IMR-90 (cell line): ENCODE data around the gene SIRT5. TPM values are rescaled to one million over a fixed set of nuclear protein-coding genes. Genes with fewer than 3 reads are reported as not detected.

Experiments used
- ATAC-seq: fragments of 200-7000 bp; cut with Tn5 transposase; 2 replicates; pipeline ENCODE4 v1.9.1; 2020; ENCODE audit warnings: low read depth, mild to moderate bottlenecking, moderate library complexity
- BruUV-seq: library from RNA; stranded (reverse); fragments of 400-500 nt; replicated peaks from 2 replicates; lab custom pipeline; 2021; lab: Mats Ljungman, UMichigan
- CTCF ChIA-PET: fragments of 300-600 bp; formaldehyde crosslinking; extraction: SDS; loops from one replicate; lab custom pipeline; 2021; ENCODE audit warnings: antibody characterized with exemption; lab: Yijun Ruan, JAX
- POLR2A ChIA-PET: fragments of 300-600 bp; sonication (Branson Sonifier 250); formaldehyde crosslinking; loops from one replicate; lab custom pipeline; 2022; ENCODE audit warnings: antibody characterized with exemption; ENCODE audit not compliant: unreplicated experiment; lab: Charles Lee
- DNase-seq: peaks from one replicate; pipeline ENCODE4 v3.0.0; 2013
- H2AFZ ChIP-seq: replicated peaks from 2 replicates; pipeline ENCODE3; 2013; ENCODE audit warnings: low read length, mild to moderate bottlenecking; ENCODE audit not compliant: poor library complexity
- H2AK5ac ChIP-seq: 2 replicates; pipeline ENCODE4 v1.6.1; 2013; ENCODE audit warnings: low read depth, low read length, inconsistent platforms
- H2AK9ac ChIP-seq: replicated peaks from 2 replicates; pipeline ENCODE3; 2013; ENCODE audit warnings: mild to moderate bottlenecking, low read depth, low read length, moderate library complexity; ENCODE audit not compliant: poor library complexity
- H2BK120ac ChIP-seq: 2 replicates; pipeline ENCODE4 v1.6.1; 2013; ENCODE audit warnings: low read depth, low read length, inconsistent platforms
- H2BK15ac ChIP-seq: 3 replicates; pipeline ENCODE4 v1.6.1; 2013; ENCODE audit warnings: low read depth, low read length, inconsistent platforms
- H2BK20ac ChIP-seq: 2 replicates; pipeline ENCODE4 v1.6.1; 2013; ENCODE audit warnings: low read depth, mild to moderate bottlenecking, inconsistent platforms, low read length, moderate library complexity
- H2BK5ac ChIP-seq: 2 replicates; pipeline ENCODE4 v1.6.1; 2013; ENCODE audit warnings: mild to moderate bottlenecking, low read depth, low read length, inconsistent platforms; ENCODE audit not compliant: poor library complexity, severe bottlenecking
- H3K14ac ChIP-seq: replicated peaks from 2 replicates; pipeline ENCODE4 v1.6.1; 2013; ENCODE audit warnings: low read depth, low read length, inconsistent platforms
- H3K18ac ChIP-seq: 2 replicates; pipeline ENCODE4 v1.6.1; 2013; ENCODE audit warnings: low read depth, low read length, control low read depth
- H3K23ac ChIP-seq: 2 replicates; pipeline ENCODE4 v1.6.1; 2013; ENCODE audit warnings: low read depth, low read length, inconsistent platforms
- H3K27ac ChIP-seq: 2 replicates; pipeline ENCODE4 v1.5.1; 2013; ENCODE audit warnings: mild to moderate bottlenecking, control low read depth, low read length; ENCODE audit not compliant: insufficient read depth
- H3K27me3 ChIP-seq: 2 replicates; pipeline ENCODE4 v1.6.1; 2013; ENCODE audit warnings: low read length; ENCODE audit not compliant: control insufficient read depth, insufficient read depth
- H3K36me3 ChIP-seq: 2 replicates; pipeline ENCODE4 v1.6.1; 2013; ENCODE audit warnings: low read length, mixed read lengths; ENCODE audit not compliant: control insufficient read depth, insufficient read depth
- H3K4ac ChIP-seq: 2 replicates; pipeline ENCODE4 v1.6.1; 2013; ENCODE audit warnings: low read depth, low read length, inconsistent platforms
- H3K4me1 ChIP-seq: 2 replicates; pipeline ENCODE4 v1.6.1; 2013; ENCODE audit warnings: low read length, mixed read lengths; ENCODE audit not compliant: control insufficient read depth, insufficient read depth
- H3K4me2 ChIP-seq: 2 replicates; pipeline ENCODE4 v1.6.1; 2013; ENCODE audit warnings: low read depth, mild to moderate bottlenecking, control low read depth, low read length, moderate library complexity
- H3K4me3 ChIP-seq: 2 replicates; pipeline ENCODE4 v1.5.1; 2013; ENCODE audit warnings: low read depth, mild to moderate bottlenecking, control low read depth, low read length, moderate library complexity; ENCODE audit not compliant: insufficient read depth
- H3K56ac ChIP-seq: 2 replicates; pipeline ENCODE4 v1.6.1; 2013; ENCODE audit warnings: low read length, inconsistent platforms; ENCODE audit not compliant: insufficient read depth; ENCODE audit errors: extremely low read depth
- H3K79me1 ChIP-seq, 2 experiments: 2 replicates each; pipeline ENCODE4 v1.6.1; 2013; ENCODE audit warnings: low read length in 2 of 2, inconsistent platforms in 1 of 2, low read depth in 1 of 2
- H3K9ac ChIP-seq: 2 replicates; pipeline ENCODE4 v1.6.1; 2013; ENCODE audit warnings: low read depth, low read length, control low read depth
- H3K9me1 ChIP-seq: 2 replicates; pipeline ENCODE4 v1.6.1; 2013; ENCODE audit warnings: low read length, inconsistent platforms; ENCODE audit not compliant: insufficient read depth
- H3K9me3 ChIP-seq: 2 replicates; pipeline ENCODE4 v1.6.1; 2013; ENCODE audit warnings: low read length; ENCODE audit not compliant: control insufficient read depth, insufficient read depth
- H4K20me1 ChIP-seq: 2 replicates; pipeline ENCODE4 v1.6.1; 2013; ENCODE audit warnings: low read length, inconsistent platforms; ENCODE audit not compliant: insufficient read depth
- H4K5ac ChIP-seq: 2 replicates; pipeline ENCODE4 v1.6.1; 2013; ENCODE audit warnings: mild to moderate bottlenecking, low read depth, low read length, control low read depth
- H4K8ac ChIP-seq, 2 experiments: 2 replicates each; pipeline ENCODE4 v1.6.1; 2013; ENCODE audit warnings: low read depth in 2 of 2, low read length in 2 of 2, control low read depth in 1 of 2, inconsistent platforms in 1 of 2
- H4K91ac ChIP-seq: 2 replicates; pipeline ENCODE4 v1.6.1; 2013; ENCODE audit warnings: low read depth, low read length, inconsistent platforms; ENCODE audit not compliant: insufficient read depth
- CEBPB ChIP-seq: IDR thresholded peaks from 2 replicates; pipeline ENCODE4 v1.6.1; 2012; ENCODE audit warnings: low read depth, low read length, improper control_type of control experiment
- CHD1 ChIP-seq: IDR thresholded peaks from 2 replicates; pipeline ENCODE4 v1.6.1; 2012; ENCODE audit warnings: low read depth, low read length, improper control_type of control experiment
- FOS ChIP-seq: fragments of 150-350 bp; IDR thresholded peaks from 2 replicates; pipeline ENCODE4 v1.6.1; 2016; ENCODE audit warnings: low read depth, low read length
- MAZ ChIP-seq: IDR thresholded peaks from 2 replicates; pipeline ENCODE4 v1.6.1; 2012; ENCODE audit warnings: low read depth, mild to moderate bottlenecking, low read length, improper control_type of control experiment, moderate library complexity, borderline replicate concordance
- dilution Hi-C: fragments of 300-500 bp; cut with HindIII; formaldehyde crosslinking; loops from one replicate; pipeline ENCODE4 v1.14.3; 2018; ENCODE audit warnings: low sequenced_read_pairs; ENCODE audit not compliant: unreplicated experiment
- in situ Hi-C: fragments of 300-500 bp; cut with MboI; formaldehyde crosslinking; loops from 3 replicates; pipeline ENCODE4 v1.14.3; 2019; ENCODE audit warnings: low sequenced_read_pairs, inconsistent platforms, mixed read lengths
- intact Hi-C: fragments of 100-400 bp; cut with micrococcal nuclease; formaldehyde crosslinking; loops from 2 replicates; pipeline ENCODE4 v1.10.0; 2022
- polyA plus RNA-seq, 3 experiments: library from polyadenylated mRNA; depleted of rRNA; stranded (reverse); fragments of >200 nt; gene quantifications; 2 replicates each; pipeline ENCODE4 v1.2.3, GENCODE V29; 2012; ENCODE audit warnings: low replicate concordance in 1 of 3
- total RNA-seq: library from RNA; depleted of rRNA; stranded (reverse); fragments of >200 nt; gene quantifications from 2 replicates; pipeline ENCODE4 v1.2.3, GENCODE V29; 2012

The SIRT5 gene
- total and polyA plus RNA-seq, 2 of the 4 experiments (the other 2 are of a cell fraction), result 4.7 to 5.2 TPM

GRCh38 chr6:13550656-13551055, 23.7 kb upstream of the SIRT5 start:
- Histone ChIP-seq H3K56ac (no peak overlapping the region), H4K91ac (no peak overlapping the region), H3K23ac (no peak overlapping the region), H4K5ac (no peak overlapping the region), H2AFZ (no peak overlapping the region), H4K20me1 (no peaks in the 10 kb centered on the region), H4K8ac (no peak overlapping the region), H2BK15ac (no peak overlapping the region), H3K27me3 (no peaks in the 10 kb centered on the region; the same call in 1 of the 2 replicates), H3K36me3 (no peaks in the 10 kb centered on the region), H2BK20ac (no peak overlapping the region), H3K9me3 (no peaks in the 10 kb centered on the region), H2AK9ac (no peak overlapping the region), H3K9me1 (no peaks in the 10 kb centered on the region), H3K4ac (no peak overlapping the region), H3K4me1 (no peaks in the 10 kb centered on the region), H3K14ac (no peak overlapping the region), H3K4me3 (no peak overlapping the region), H3K79me1 (no peaks in the 10 kb centered on the region), H3K18ac (no peak overlapping the region), H2BK120ac (no peak overlapping the region), H3K9ac (no peak overlapping the region), H2AK5ac (no peak overlapping the region), H3K27ac (no peak overlapping the region), H2BK5ac (no peak overlapping the region), H3K4me2 (no peak overlapping the region)
- dilution Hi-C loops, result no loop called here
- ChIA-PET CTCF (interaction anchor here (0.8 kb wide), 1 partner anchor 24 kb away, joined by 3 read pairs; the partner anchor contains the start of gene SIRT5), POLR2A (no interaction called here)
- in situ Hi-C loops, result no loop called here
- DNase-seq (no peak), ATAC-seq (no peak)
- no TSS peak for BruUV-seq
- TF ChIP-seq MAZ, result no peak
- TF ChIP-seq FOS, result no peak
- TF ChIP-seq CEBPB, result no peak
- no peak for TF ChIP-seq CHD1
- intact Hi-C loops, result no loop called here
